ENCODE measurements around the gene LRMDA. TPM values are rescaled to one million over a fixed set of nuclear protein-coding genes. Genes with fewer than 3 reads are reported as not detected.
"Not testable (repeated sequence)": the region's sequence is repeated elsewhere in the genome, so short reads cannot be mapped to it uniquely, and the experiment has no call there.

LRMDA gene
- total RNA-seq, 5 donors from 2014 or later (not counting 1 experiment from before 2014, with no cell fraction given), result 0.30 to 1.2 TPM; not detected in 3

DNA sequence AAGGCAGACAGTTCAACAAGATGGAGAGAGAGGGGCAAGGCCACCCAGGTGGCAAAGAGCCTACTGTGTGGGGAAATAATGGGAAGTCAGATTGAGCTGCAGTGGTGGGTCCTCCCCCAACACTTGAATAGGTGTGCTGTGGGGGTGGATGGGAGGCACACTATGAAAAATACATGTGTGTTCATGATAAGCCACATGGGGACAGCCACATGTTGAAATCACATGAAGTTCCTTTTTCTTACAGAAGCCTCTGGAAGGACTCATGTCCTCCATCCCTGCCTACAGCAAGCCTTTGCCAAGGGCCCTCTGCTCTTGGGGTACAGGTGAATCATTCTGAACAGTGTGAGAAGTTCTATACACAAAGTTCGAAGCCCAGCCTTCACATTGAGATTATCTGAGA lies 310.9 kb downstream of the LRMDA start:
- ChIA-PET CTCF (no interaction called here), POLR2A (no interaction called here)
- H3K4me3 ChIP-seq (ENCODE audit: control insufficient read depth in 1 of 2, extremely low read depth in 1 of 2, low read length in 1 of 2), result no peak overlapping the region
- H3K4me3 Mint-ChIP-seq, result no peak overlapping the region
- no peaks in the 10 kb centered on the region for H3K4me1 Mint-ChIP-seq
- no peaks in the 10 kb centered on the region for H3K9me3 ChIP-seq
- no peak for DNase-seq
- H3K27ac Mint-ChIP-seq, result no peak overlapping the region
- H3K9me3 Mint-ChIP-seq, result no peaks in the 10 kb centered on the region
- no peak for ATAC-seq (replicated peaks in 1 of 4)
- H3K27me3 Mint-ChIP-seq, result peaks cover 3 to 10% of the 10 kb centered on the region in 2 donors
- H3K27ac ChIP-seq (ENCODE audit: low read length), result no peak overlapping the region
- peaks cover 0 to 4% of the 10 kb centered on the region in 2 experiments for H3K27me3 ChIP-seq (replicated peaks in 1 of 2; ENCODE audit: control insufficient read depth in 2 of 2, extremely low read depth in 1 of 2, insufficient read depth in 2 of 2, low read length in 1 of 2)
- no peaks in the 10 kb centered on the region for H3K36me3 Mint-ChIP-seq
- H3K36me3 ChIP-seq (ENCODE audit: control insufficient read depth in 2 of 2, extremely low read depth in 1 of 2, insufficient read depth in 1 of 2, low read length in 1 of 2), result no peaks in the 10 kb centered on the region
- WGBS (ENCODE audit: insufficient coverage), result no CpG with 5 or more reads among the region's 1 CpG
- H3K4me1 ChIP-seq (ENCODE audit: control insufficient read depth in 1 of 2, extremely low read depth in 1 of 2, insufficient read depth in 2 of 2, low read length in 2 of 2), result no peaks in the 10 kb centered on the region

DNA sequence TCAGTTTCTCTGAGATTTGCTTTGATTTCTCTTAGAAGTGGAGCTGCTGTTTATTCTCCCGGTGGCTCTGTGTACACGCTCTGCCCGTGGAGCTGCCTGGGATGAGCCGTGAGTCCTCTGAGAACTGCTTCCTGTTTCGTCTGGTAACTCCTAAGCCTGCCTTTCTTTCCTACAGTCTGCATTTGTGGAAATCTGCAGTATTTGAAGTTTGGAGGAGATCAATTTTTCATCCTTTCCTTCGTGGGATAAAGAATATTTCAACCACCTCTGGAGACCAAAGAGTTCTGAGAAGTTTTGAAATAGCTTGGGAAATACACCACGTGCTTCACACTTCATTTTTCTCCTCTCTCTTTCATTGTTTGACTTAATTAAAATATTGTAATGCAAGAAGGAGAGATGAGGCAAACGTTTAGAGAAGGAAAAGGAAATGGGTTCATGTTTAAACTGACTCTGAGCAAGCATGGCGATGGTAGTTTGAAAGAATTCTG lies 311.9 kb downstream of the LRMDA start:
- H3K4me3 ChIP-seq (ENCODE audit: control insufficient read depth in 1 of 2, extremely low read depth in 1 of 2, low read length in 1 of 2), result no peak overlapping the region
- Mint-ChIP-seq H3K4me3 (no peak overlapping the region), H3K4me1 (no peaks in the 10 kb centered on the region), H3K27me3 (peaks cover 3 to 10% of the 10 kb centered on the region in 2 donors), H3K9me3 (no peaks in the 10 kb centered on the region), H3K36me3 (no peaks in the 10 kb centered on the region), H3K27ac (no peak overlapping the region)
- H3K27ac ChIP-seq (ENCODE audit: low read length), result no peak overlapping the region
- no peak for DNase-seq
- no peak for ATAC-seq (replicated peaks in 1 of 4)
- ChIA-PET POLR2A (no interaction called here), CTCF (no interaction called here)
- no peaks in the 10 kb centered on the region for H3K4me1 ChIP-seq (ENCODE audit: control insufficient read depth in 1 of 2, extremely low read depth in 1 of 2, insufficient read depth in 2 of 2, low read length in 2 of 2)
- peaks cover 0 to 4% of the 10 kb centered on the region in 2 experiments for H3K27me3 ChIP-seq (replicated peaks in 1 of 2; ENCODE audit: control insufficient read depth in 2 of 2, extremely low read depth in 1 of 2, insufficient read depth in 2 of 2, low read length in 1 of 2)
- H3K36me3 ChIP-seq (ENCODE audit: control insufficient read depth in 2 of 2, extremely low read depth in 1 of 2, insufficient read depth in 1 of 2, low read length in 1 of 2), result no peaks in the 10 kb centered on the region
- WGBS (ENCODE audit: insufficient coverage), result 100% methylated on average over 2 of the region's 9 CpGs
- no peaks in the 10 kb centered on the region for H3K9me3 ChIP-seq

DNA sequence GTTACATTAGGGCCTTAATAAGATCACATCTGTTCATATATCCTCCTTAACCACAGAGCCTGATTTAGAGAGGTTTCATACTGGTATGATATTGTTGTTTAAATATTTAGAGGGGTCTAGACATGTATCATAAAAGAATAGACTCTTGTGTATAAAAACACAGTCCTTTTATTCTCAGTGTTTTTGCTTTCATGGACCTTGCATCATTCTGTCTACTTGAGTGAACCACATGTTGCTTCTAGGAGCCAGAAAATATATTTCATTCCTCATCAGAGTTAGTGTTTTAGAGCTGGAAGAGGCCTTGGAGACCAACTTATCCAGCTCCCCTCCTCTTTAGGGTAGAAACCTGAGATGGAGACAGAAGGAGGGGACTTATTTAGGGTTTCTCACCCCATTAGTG lies 312.8 kb downstream of the LRMDA start:
- no peaks in the 10 kb centered on the region for H3K9me3 ChIP-seq
- H3K4me1 ChIP-seq (ENCODE audit: control insufficient read depth in 1 of 2, extremely low read depth in 1 of 2, insufficient read depth in 2 of 2, low read length in 2 of 2), result no peaks in the 10 kb centered on the region
- ChIA-PET POLR2A (no interaction called here), CTCF (no interaction called here)
- H3K27ac ChIP-seq (ENCODE audit: low read length), result no peak overlapping the region
- Mint-ChIP-seq H3K4me3 (no peak overlapping the region), H3K9me3 (no peaks in the 10 kb centered on the region), H3K4me1 (no peaks in the 10 kb centered on the region), H3K27me3 (peaks cover 3 to 7% of the 10 kb centered on the region in 2 donors), H3K36me3 (no peaks in the 10 kb centered on the region), H3K27ac (no peak overlapping the region)
- peaks cover 0 to 4% of the 10 kb centered on the region in 2 experiments for H3K27me3 ChIP-seq (replicated peaks in 1 of 2; ENCODE audit: control insufficient read depth in 2 of 2, extremely low read depth in 1 of 2, insufficient read depth in 2 of 2, low read length in 1 of 2)
- ATAC-seq (replicated peaks in 1 of 4), result no peak
- no peak overlapping the region for H3K4me3 ChIP-seq (ENCODE audit: control insufficient read depth in 1 of 2, extremely low read depth in 1 of 2, low read length in 1 of 2)
- no peaks in the 10 kb centered on the region for H3K36me3 ChIP-seq (ENCODE audit: control insufficient read depth in 2 of 2, extremely low read depth in 1 of 2, insufficient read depth in 1 of 2, low read length in 1 of 2)
- DNase-seq, result no peak

GRCh38 chr10:75746356-75746755 lies 314.9 kb downstream of the LRMDA start:
- Histone ChIP-seq H3K27ac (ENCODE audit: low read length) (no peak overlapping the region), H3K4me1 (ENCODE audit: control insufficient read depth in 1 of 2, extremely low read depth in 1 of 2, insufficient read depth in 2 of 2, low read length in 2 of 2) (no peaks in the 10 kb centered on the region), H3K36me3 (ENCODE audit: control insufficient read depth in 2 of 2, extremely low read depth in 1 of 2, insufficient read depth in 1 of 2, low read length in 1 of 2) (no peaks in the 10 kb centered on the region), H3K4me3 (ENCODE audit: control insufficient read depth in 1 of 2, extremely low read depth in 1 of 2, low read length in 1 of 2) (no peak overlapping the region), H3K27me3 (replicated peaks in 1 of 2; ENCODE audit: control insufficient read depth in 2 of 2, extremely low read depth in 1 of 2, insufficient read depth in 2 of 2, low read length in 1 of 2) (no peaks in the 10 kb centered on the region), H3K9me3 (no peaks in the 10 kb centered on the region)
- POLR2A ChIA-PET, result no interaction called here
- H3K4me1 Mint-ChIP-seq, result no peaks in the 10 kb centered on the region
- CTCF ChIA-PET, result interaction anchor here in 1 of 2 donors (0.6 to 0.7 kb wide), 2 partner anchors 747 to 1967 kb away, joined by 4 read pairs; no protein-coding TSS in a partner anchor
- H3K36me3 Mint-ChIP-seq, result no peaks in the 10 kb centered on the region
- DNase-seq (no peak), ATAC-seq (replicated peaks in 1 of 4) (no peak)
- WGBS (ENCODE audit: insufficient coverage), result 100% methylated on average over 1 of the region's 5 CpGs
- peaks cover 3 to 7% of the 10 kb centered on the region in 2 donors for H3K27me3 Mint-ChIP-seq
- H3K27ac Mint-ChIP-seq, result no peak overlapping the region
- no peaks in the 10 kb centered on the region for H3K9me3 Mint-ChIP-seq
- H3K4me3 Mint-ChIP-seq, result no peak overlapping the region

- POLR2A ChIA-PET; H3K36me3 ChIP-seq (ENCODE audit: control insufficient read depth in 2 of 2, extremely low read depth in 1 of 2, insufficient read depth in 1 of 2, low read length in 1 of 2); H3K9me3 Mint-ChIP-seq; DNase-seq; H3K27me3 ChIP-seq (replicated peaks in 1 of 2; ENCODE audit: control insufficient read depth in 2 of 2, extremely low read depth in 1 of 2, insufficient read depth in 2 of 2, low read length in 1 of 2); H3K4me1 Mint-ChIP-seq; ATAC-seq (replicated peaks in 1 of 4); H3K27ac ChIP-seq (ENCODE audit: low read length); H3K4me1 ChIP-seq (ENCODE audit: control insufficient read depth in 1 of 2, extremely low read depth in 1 of 2, insufficient read depth in 2 of 2, low read length in 2 of 2); H3K9me3 ChIP-seq; CTCF ChIA-PET; H3K27me3 Mint-ChIP-seq; H3K27ac Mint-ChIP-seq; H3K36me3 Mint-ChIP-seq; H3K4me3 ChIP-seq (ENCODE audit: control insufficient read depth in 1 of 2, extremely low read depth in 1 of 2, low read length in 1 of 2); H3K4me3 Mint-ChIP-seq: not testable (repeated sequence)
- 92% methylated on average over 24 of the region's 50 CpGs for WGBS (ENCODE audit: insufficient coverage)
Measured at GRCh38 chr10:75750093-75750875, 318.9 kb downstream of the LRMDA start.

DNA sequence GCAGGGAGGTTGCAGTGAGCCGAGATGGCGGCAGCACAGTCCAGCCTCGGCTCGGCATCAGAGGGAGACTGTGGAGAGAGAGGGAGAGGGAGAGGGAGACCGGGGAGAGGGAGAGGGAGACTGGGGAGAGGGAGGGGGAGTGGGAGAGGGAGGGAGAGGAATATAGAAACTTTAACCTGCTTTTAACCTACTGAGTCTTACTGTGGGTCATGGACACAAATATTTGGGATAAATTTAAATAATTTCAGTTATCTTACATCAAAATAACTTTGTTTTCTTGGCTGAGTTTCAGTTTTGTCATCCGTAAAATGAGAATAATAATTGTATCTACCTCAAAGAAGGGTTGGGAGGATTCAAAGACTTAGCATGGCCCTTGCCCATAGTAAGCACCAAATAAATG lies 319.8 kb downstream of the LRMDA start:
- POLR2A ChIA-PET, result no interaction called here
- Histone ChIP-seq H3K9me3 (no peaks in the 10 kb centered on the region), H3K4me1 (ENCODE audit: control insufficient read depth in 1 of 2, extremely low read depth in 1 of 2, insufficient read depth in 2 of 2, low read length in 2 of 2) (no peaks in the 10 kb centered on the region), H3K4me3 (ENCODE audit: control insufficient read depth in 1 of 2, extremely low read depth in 1 of 2, low read length in 1 of 2) (no peak overlapping the region), H3K27ac (ENCODE audit: low read length) (no peak overlapping the region), H3K27me3 (replicated peaks in 1 of 2; ENCODE audit: control insufficient read depth in 2 of 2, extremely low read depth in 1 of 2, insufficient read depth in 2 of 2, low read length in 1 of 2) (no peaks in the 10 kb centered on the region), H3K36me3 (ENCODE audit: control insufficient read depth in 2 of 2, extremely low read depth in 1 of 2, insufficient read depth in 1 of 2, low read length in 1 of 2) (no peaks in the 10 kb centered on the region)
- peaks cover 0 to 4% (median 0%) of the 10 kb centered on the region in 3 donors for H3K9me3 Mint-ChIP-seq
- no peak overlapping the region for H3K27ac Mint-ChIP-seq
- DNase-seq, result no peak
- H3K36me3 Mint-ChIP-seq, result no peaks in the 10 kb centered on the region
- H3K4me1 Mint-ChIP-seq, result no peaks in the 10 kb centered on the region
- no peak for ATAC-seq (replicated peaks in 1 of 4)
- WGBS (ENCODE audit: insufficient coverage), result no CpG with 5 or more reads among the region's 6 CpGs
- H3K4me3 Mint-ChIP-seq, result no peak overlapping the region
- CTCF ChIA-PET, result no interaction called here
- peaks cover 0 to 7% of the 10 kb centered on the region in 2 donors for H3K27me3 Mint-ChIP-seq

All from T-cell (primary cell).